ENCODE data around the gene NRXN3.

DNA sequence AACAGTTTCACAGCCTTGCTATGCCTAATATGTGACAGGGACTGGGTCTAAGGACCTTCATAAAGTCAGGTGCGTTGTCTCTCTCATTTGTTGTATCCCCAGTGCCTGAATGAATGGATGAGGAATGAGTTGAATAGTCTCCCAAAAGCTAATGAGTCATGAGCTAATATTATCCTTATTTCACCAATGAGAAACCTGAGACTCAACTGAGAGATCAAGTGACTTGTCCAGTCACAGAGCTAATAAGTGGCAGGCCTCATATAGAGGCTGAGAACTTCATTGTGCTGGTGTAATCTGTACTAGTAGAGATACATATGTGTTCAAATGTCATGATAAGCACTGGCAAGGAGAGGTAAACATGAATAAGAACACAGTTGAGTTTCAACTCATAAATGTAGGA lies 612.4 kb downstream of the NRXN3 start:
- no peak for TF ChIP-seq SUZ12 (IDR thresholded peaks at IDR 0.05)
- no peak for TF ChIP-seq L3MBTL2 (conservative IDR thresholded peaks at IDR 0.05)
- TF ChIP-seq FOXK2 (IDR thresholded peaks at IDR 0.05) = no peak
- TF ChIP-seq, protein P1, sequence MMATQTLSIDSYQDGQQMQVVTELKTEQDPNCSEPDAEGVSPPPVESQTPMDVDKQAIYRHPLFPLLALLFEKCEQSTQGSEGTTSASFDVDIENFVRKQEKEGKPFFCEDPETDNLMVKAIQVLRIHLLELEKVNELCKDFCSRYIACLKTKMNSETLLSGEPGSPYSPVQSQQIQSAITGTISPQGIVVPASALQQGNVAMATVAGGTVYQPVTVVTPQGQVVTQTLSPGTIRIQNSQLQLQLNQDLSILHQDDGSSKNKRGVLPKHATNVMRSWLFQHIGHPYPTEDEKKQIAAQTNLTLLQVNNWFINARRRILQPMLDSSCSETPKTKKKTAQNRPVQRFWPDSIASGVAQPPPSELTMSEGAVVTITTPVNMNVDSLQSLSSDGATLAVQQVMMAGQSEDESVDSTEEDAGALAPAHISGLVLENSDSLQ (IDR thresholded peaks at IDR 0.05) = no peak

Measured in HEK293T (cell line).